RWPE1 (cell line): Measurements from ENCODE around the gene DNM3.

ENCODE experiments used
- CTCF ChIA-PET: fragments of 350-600 bp; sonication (Branson Sonifier 250); formaldehyde crosslinking; extraction: SDS; loops from one replicate; lab custom pipeline; 2021; lab: Yijun Ruan, JAX
- POLR2A ChIA-PET: fragments of 400-600 bp; formaldehyde crosslinking; extraction: SDS; loops from one replicate; lab custom pipeline; 2020; ENCODE audit warnings: antibody characterized with exemption; ENCODE audit not compliant: low non-redundant PET; lab: Yijun Ruan, JAX
- DNase-seq: peaks from one replicate; pipeline ENCODE4 v3.0.0; 2012; ENCODE audit warnings: low spot score
- H3K27ac ChIP-seq: fragments of 450-650 bp; 2 replicates; pipeline ENCODE4 v1.5.1; 2017
- TF ChIP-seq, protein P1 (sequence below): fragments of 450-650 bp; conservative IDR thresholded peaks from 2 replicates; pipeline ENCODE4 v1.5.1; 2017; ENCODE audit warnings: low read depth, mild to moderate bottlenecking

The DNM3 gene

DNA sequence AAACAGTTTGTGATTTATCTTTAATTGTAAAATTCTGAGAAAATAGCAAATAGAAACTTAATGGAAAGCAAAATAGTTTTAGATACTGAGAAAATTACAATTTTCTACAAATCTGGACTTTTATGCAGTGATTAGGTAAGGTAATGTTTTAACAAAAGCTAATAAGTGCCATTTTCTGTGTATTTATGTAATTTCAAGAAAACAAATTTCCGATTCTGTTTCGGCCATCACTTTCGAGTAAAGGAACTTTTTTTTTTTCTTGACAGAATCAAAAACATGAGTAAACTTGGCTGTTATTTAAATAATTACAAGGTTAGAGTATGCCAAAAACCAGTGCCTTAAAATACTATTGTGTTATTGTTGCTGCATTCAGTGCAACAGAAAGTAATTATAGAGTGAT lies 298.8 kb downstream of the DNM3 start:
- no peak for DNase-seq
- TF ChIP-seq, protein P1, sequence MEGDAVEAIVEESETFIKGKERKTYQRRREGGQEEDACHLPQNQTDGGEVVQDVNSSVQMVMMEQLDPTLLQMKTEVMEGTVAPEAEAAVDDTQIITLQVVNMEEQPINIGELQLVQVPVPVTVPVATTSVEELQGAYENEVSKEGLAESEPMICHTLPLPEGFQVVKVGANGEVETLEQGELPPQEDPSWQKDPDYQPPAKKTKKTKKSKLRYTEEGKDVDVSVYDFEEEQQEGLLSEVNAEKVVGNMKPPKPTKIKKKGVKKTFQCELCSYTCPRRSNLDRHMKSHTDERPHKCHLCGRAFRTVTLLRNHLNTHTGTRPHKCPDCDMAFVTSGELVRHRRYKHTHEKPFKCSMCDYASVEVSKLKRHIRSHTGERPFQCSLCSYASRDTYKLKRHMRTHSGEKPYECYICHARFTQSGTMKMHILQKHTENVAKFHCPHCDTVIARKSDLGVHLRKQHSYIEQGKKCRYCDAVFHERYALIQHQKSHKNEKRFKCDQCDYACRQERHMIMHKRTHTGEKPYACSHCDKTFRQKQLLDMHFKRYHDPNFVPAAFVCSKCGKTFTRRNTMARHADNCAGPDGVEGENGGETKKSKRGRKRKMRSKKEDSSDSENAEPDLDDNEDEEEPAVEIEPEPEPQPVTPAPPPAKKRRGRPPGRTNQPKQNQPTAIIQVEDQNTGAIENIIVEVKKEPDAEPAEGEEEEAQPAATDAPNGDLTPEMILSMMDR: no peak
- no peak overlapping the region for H3K27ac ChIP-seq
- CTCF ChIA-PET: interaction anchor here (0.7 kb wide), 1 partner anchor 283 kb away, joined by 3 read pairs; no protein-coding TSS in a partner anchor
- POLR2A ChIA-PET: no interaction called here

DNA sequence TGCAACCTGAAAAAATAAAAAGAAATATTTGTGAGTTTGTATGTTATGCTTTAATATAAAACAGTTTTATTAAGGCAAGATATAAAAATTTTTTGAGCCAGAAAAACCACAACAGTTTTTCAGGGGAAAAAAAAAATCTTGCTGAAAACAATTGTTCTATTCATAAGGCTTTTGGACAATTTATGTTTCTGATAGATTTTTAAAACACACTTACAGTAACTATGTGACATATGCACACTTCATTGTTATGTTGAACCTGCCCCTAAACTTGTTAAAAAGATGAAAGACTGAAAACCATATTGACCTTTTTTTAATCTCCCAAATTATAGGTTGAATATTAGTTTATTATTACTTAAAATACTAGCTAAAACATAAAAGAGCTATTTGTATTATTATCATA lies 299.3 kb downstream of the DNM3 start:
- no peak for DNase-seq
- ChIA-PET POLR2A (no interaction called here), CTCF (no interaction called here)

DNA sequence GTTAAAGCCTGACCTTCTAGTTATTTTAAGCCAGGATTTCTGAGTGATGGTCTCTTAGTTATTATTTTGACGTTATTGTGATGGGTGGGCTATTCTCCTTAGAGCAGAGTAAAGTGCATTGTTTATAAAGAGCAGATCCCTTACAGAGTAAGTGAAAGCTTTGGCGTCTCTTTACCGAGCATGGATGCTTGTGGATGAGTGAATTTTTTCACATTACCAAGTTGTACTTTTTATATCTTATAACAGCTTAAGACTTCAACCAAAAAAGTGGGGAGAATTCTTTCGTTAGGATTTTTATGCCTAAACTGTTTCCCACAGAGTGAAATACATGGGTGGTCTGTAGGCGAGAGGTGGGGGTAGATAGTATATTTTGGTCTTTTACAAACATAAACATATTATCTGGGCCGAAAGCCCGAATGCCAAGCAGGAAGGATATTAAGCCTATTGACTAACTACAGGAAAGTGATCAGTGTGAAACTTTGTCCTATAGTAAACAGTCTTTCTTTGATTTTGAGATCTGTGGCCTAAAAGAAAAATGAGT lies 300.1 kb downstream of the DNM3 start:
- TF ChIP-seq, protein P1: no peak
- no peak overlapping the region for H3K27ac ChIP-seq
- no peak for DNase-seq
- ChIA-PET CTCF (no interaction called here), POLR2A (no interaction called here)

More for the DNA sequence above, 299.3 kb downstream of the DNM3 start:
- no peak overlapping the region for H3K27ac ChIP-seq
- TF ChIP-seq, protein P1: no peak

DNA sequence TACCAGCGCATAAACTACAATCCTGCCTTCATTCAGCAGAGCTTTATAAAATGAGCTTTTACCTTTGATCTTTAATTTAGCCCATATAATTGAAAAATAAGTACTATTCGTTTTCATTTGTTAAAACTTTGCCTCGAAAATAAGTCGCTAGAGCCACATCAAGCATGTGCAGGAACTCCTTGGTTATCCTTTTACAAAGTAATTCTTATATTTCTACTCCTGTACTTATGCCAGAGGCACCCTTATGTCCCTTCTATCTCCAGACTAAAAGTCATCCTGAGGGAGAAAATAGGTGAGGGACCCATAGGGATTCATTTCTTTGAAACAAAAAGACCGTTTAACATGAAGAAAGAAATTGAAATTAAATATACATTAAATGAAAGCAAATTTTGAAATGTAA lies 301.0 kb downstream of the DNM3 start:
- ChIA-PET POLR2A (no interaction called here), CTCF (interaction anchor here (0.6 kb wide), 1 partner anchor 467 kb away, joined by 4 read pairs; no protein-coding TSS in a partner anchor)
- TF ChIP-seq, protein P1: no peak
- DNase-seq: no peak
- H3K27ac ChIP-seq: no peak overlapping the region

DNA sequence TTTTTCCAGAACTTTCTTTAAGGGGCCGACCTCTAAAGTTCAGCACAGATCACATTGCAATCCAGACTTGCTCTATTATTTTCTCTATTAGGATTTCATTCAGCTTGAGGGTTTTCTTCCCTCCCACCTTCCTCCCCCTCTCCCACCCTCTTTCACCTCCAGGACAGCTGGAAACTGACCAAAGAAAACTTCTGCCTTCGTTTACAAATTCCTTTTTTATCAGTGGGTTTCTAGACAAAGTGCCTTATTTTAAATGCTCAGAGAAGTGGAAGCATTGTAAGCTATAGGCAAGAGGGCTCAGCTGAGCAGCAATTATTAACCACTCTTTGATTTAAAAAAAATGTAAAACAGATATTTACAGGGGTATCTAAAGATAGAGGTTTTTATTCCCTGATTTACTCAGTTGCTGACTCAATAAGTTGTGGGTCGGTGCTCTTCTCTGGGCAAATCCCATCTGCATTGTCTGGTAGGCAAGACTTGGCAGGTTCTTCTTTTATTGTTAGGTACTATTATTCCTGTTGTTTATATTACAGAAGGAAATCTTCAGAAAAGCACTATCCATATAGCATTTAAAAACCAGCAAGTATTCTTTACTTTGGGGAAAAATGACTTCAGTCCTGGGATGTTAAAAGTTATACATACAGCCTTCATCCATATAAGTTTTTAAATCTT lies 302.2 kb downstream of the DNM3 start:
- ChIA-PET POLR2A (no interaction called here), CTCF (no interaction called here)
- H3K27ac ChIP-seq: no peak overlapping the region
- DNase-seq: no peak
- TF ChIP-seq, protein P1: no peak

DNA sequence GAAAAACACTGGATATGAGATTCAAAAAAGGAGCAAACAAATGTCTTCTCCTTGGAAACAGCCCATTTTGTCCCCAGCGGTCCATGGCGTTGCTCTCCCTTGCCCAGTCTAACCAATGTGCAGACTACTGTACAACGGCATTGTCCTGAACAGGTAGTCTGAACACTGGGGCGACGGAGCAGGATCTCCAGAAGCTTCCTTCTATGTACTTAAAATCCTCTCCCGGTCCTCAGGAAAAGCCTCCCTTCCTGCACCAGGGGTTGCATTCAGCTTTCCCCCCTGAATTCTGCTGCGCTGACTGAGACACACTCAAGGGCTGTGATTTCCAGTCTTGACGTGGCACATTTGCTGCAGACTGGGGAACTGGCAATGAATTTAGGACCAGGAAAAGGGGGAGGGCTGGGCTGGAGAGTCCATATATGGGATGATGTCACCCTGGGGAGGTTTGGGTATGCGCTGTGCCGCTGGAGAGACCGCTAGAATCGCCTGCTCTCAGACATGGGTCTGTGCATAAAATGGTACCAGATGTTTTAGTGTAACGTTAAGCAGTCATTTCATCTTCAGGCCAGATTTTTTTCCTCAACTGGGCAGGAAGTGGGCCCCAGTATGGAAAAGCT lies 303.3 kb downstream of the DNM3 start:
- no peak overlapping the region for H3K27ac ChIP-seq
- POLR2A ChIA-PET: no interaction called here
- CTCF ChIA-PET: no interaction called here
- no peak for DNase-seq
- TF ChIP-seq, protein P1: no peak
